Measurements from ENCODE around the gene NUP210. TPM values are rescaled to one million over a fixed set of nuclear protein-coding genes. Genes with fewer than 3 reads are reported as not detected.

Gene NUP210
- total RNA-seq, 1 donor from 2014 or later: 2.6 TPM

- peak; percentile 87 for DNase-seq (ENCODE audit: low spot score)
- intact Hi-C loops (cut with DNase I): no loop called here
Measured at GRCh38 chr3:13414040-13414729, 5.9 kb downstream of the NUP210 start.

GRCh38 chr3:13411186-13411860, 8.8 kb downstream of the NUP210 start:
- intact Hi-C loops (cut with DNase I): no loop called here
- DNase-seq (ENCODE audit: low spot score): no peak

DNA sequence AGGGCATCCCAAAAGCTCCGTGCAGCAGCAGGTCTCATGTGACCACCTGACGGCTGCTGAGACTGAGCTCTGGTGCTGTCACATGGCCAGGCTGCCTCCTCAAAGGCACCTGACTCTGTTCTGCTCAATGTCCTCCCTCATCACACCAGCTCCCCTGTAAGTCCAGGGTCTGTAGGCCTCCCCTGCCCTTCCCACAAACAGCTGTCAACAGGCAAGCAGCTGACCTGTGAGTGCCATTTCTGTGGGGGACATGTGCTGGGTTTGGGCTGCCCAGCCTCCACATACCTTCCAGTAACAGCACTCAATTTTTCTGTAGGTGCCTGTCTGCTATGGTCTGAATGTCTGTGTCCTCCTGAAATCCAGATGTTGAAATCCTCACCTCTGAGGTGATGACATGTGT, 11.2 kb downstream of the NUP210 start:
- no peak for DNase-seq (ENCODE audit: low spot score)
- intact Hi-C loops (cut with DNase I): no loop called here

- intact Hi-C loops (cut with DNase I): no loop called here
- no peak for DNase-seq (ENCODE audit: low spot score)
Measured at GRCh38 chr3:13407926-13408325, 12.2 kb downstream of the NUP210 start.

- DNase-seq (ENCODE audit: low spot score): no peak
- intact Hi-C loops (cut with DNase I): no loop called here
Measured at GRCh38 chr3:13407475-13407874, 12.6 kb downstream of the NUP210 start.

GRCh38 chr3:13406190-13406589, 13.9 kb downstream of the NUP210 start:
- DNase-seq (ENCODE audit: low spot score): no peak
- intact Hi-C loops (cut with DNase I): no loop called here

DNA sequence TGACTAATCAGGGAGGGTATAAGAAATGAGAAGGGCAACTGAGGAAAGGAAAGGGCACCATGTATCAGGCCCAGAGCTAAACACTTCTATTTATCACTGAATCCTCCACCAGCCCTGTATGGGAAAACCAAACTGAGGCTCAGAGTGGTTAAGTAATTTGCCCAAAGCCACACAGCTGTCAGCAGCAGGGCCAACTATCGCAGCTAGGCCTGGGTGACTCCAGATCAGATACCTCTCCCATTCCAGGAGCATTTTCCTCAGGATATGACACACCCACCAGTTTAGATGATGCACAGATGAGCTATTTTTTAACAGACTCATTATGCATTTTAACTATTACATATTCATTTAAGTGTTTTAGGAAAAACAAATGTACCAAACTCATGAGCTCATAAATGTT, 14.5 kb downstream of the NUP210 start:
- intact Hi-C loops (cut with DNase I): no loop called here
- DNase-seq (ENCODE audit: low spot score): no peak

- no peak for DNase-seq (ENCODE audit: low spot score)
Measured at GRCh38 chr3:13404626-13405452, 15.3 kb downstream of the NUP210 start.

DNA sequence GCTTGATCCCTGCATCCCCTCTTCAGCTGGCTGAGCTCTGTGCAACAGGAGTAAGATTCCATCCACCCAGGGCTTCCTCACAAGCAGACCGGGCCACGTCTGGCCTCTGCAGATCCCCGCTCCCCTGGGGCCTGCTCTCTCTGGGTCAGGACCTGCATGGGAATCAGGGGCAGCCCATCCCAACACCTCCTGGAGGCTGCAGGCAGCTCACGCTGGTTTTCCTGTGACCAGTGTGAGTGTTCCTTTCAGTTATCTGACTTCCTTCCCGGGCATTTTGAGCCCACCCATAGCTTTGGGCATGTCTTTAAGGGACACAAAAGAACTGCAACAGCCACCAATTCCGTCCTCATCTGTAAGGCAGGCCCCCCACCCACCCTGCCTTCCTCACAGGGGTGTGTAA, 16.3 kb downstream of the NUP210 start:
- intact Hi-C loops (cut with DNase I): no loop called here
- DNase-seq (ENCODE audit: low spot score): no peak

More at GRCh38 chr3:13404626-13405452, 15.3 kb downstream of the NUP210 start:
- intact Hi-C loops (cut with DNase I): no loop called here

DNA sequence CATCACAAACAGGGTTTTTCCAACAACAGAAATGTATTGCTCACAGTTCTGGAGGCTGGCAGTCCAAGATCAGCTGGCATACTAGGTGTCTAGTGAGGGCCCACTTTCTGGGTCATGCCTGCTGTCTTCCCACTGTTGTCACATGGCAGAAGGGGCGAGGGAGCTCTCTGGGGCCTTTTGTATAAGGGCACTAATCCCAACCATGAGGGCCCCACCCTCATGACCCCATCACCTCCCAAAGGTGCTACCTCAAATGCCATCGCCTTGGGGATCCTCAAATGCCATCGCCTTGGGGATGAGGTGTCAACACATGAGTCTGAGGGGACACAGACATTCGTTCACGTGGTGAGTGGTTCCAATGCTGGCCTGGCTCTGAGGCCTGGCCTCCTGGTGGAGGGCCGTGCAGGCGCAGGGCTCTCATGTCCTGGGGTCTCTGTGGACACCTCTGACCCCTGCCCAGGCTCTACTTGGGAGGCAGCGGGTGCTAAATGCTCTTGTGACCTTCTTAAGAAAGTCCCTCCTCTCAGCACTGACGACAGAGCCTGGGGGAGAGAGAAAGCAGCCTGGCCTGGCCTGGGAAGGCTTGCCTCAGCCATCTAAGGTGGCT, 16.8 kb downstream of the NUP210 start:
- intact Hi-C loops (cut with DNase I): no loop called here
- DNase-seq (ENCODE audit: low spot score): no peak

DNA sequence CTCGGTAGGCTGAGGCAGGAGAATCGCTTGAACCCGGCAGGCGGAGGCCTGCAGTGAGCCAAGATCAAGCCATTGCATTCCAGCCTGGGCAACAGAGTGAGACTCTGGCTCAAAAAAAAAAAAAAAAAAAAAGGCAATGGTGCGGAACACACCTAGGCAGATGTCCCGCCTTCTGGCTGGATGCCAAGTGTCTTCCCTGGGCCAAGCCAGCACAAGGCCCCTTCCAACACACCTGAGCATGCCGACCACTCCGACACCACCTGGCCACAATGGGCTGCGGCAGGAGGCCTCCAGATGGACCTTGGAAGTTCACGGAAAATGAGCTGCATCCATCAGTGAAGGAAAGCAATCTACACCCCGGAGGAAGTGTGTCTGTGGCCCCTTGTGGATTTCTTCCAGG, 19.0 kb downstream of the NUP210 start:
- DNase-seq (ENCODE audit: low spot score): no peak
- intact Hi-C loops (cut with DNase I): no loop called here

- intact Hi-C loops (cut with DNase I): no loop called here
- DNase-seq (ENCODE audit: low spot score): no peak
Measured at GRCh38 chr3:13400114-13400673, 19.9 kb downstream of the NUP210 start.

DNA sequence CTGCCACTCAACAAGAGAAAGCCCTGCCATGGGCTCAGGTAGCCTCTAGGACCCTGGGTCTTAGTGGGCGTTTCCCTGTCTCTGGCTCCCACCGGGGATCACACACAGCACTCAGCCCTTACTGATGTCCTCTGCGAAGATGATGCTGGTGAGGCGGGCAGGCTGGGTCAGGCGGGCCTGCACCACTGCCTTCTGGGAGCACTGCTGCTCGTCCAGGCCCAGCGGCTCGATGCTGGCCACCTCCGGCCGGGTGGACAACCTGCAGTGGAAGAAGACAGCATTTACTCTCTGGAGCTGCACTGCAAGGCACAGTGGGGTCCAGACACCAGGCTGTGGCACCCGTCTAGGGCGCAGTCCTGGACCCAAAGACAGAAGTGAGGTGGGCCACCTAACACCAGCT, 20.5 kb downstream of the NUP210 start:
- intact Hi-C loops (cut with DNase I): no loop called here
- DNase-seq (ENCODE audit: low spot score): no peak

- intact Hi-C loops (cut with DNase I): no loop called here
- DNase-seq (ENCODE audit: low spot score): no peak
Measured at GRCh38 chr3:13397316-13397715, 22.8 kb downstream of the NUP210 start.

DNA sequence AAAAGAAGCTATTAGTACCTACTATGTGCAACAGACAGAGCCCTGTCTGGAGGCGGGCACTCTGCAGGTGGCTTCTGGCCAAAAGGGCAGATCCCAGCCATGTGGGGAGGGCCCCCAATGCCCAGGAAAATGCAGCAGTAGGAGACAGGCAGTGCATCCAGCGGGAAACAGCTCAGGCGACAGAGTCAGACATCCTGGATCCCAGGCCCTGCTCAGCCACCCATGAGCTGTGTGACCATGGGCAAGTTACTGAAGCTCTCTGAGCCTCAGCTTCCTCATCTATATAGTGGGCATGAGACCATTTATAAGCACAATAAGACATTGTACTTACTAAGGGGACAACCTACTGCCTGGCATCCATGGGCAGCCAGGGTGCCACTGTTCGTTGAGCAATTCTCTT, 25.8 kb downstream of the NUP210 start:
- intact Hi-C loops (cut with DNase I): no loop called here
- DNase-seq (ENCODE audit: low spot score): no peak

- no peak for DNase-seq (ENCODE audit: low spot score)
- intact Hi-C loops (cut with DNase I): no loop called here
Measured at GRCh38 chr3:13393427-13394360, 26.4 kb downstream of the NUP210 start.

GRCh38 chr3:13391308-13391707, 28.8 kb downstream of the NUP210 start:
- no peak for DNase-seq (ENCODE audit: low spot score)
- intact Hi-C loops (cut with DNase I): no loop called here

- intact Hi-C loops (cut with DNase I): no loop called here
- DNase-seq (ENCODE audit: low spot score): no peak
Measured at GRCh38 chr3:13389378-13389777, 30.7 kb downstream of the NUP210 start.

DNA sequence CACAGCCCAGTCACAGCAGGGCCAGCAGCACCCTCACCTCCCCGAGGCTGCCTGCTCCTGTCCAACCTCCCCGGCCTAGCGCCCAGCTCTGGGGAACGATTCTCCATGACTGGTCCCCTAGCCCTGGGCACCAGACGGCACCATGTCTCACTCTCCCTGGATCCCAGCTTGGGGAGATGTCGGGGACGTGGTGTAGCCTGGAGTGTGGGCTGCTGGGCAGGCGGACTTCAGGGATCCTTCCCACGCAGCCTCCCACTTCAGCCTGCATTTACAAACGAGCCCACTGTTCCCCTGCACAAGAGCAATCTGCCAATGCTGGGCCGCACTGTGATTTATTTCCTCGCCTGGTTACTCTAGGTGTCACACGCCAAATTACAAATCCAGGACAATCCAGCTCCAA, 31.3 kb downstream of the NUP210 start:
- no peak for DNase-seq (ENCODE audit: low spot score)
- intact Hi-C loops (cut with DNase I): no loop called here

All from cardiac septum (tissue), 1 donor.